Keratinocyte (primary cell): Measurements from ENCODE around the gene RBP2. TPM values are rescaled to one million over a fixed set of nuclear protein-coding genes. Genes with fewer than 3 reads are reported as not detected.

Experiments
- DNase-seq: peaks from one replicate; pipeline ENCODE4 v3.0.0-alpha.2; 2011; ENCODE audit warnings: low read depth, missing footprints, low spot score
- FAIRE-seq: peaks from 2 replicates; lab custom pipeline; 2011; peaks lifted over from hg19 to GRCh38; lab: Jason Lieb, UNC
- H2AFZ ChIP-seq: 2 replicates; pipeline ENCODE4 v1.6.0; 2012; ENCODE audit warnings: low read length, control low read depth, inconsistent platforms; ENCODE audit not compliant: control insufficient read depth
- H3K27ac ChIP-seq: 2 replicates; pipeline ENCODE4 v1.5.1; 2011; ENCODE audit warnings: low read length; ENCODE audit not compliant: control insufficient read depth, insufficient read depth
- H3K27me3 ChIP-seq: 3 replicates; pipeline ENCODE4 v1.6.0; 2011; ENCODE audit warnings: low read length; ENCODE audit not compliant: control insufficient read depth, insufficient read depth; ENCODE audit errors: extremely low read depth
- H3K36me3 ChIP-seq, 2 experiments: 2 replicates in 1 of 2; 3 replicates in 1 of 2; pipeline ENCODE4 v1.5.1; 2011; ENCODE audit warnings: low read length in 2 of 2, mild to moderate bottlenecking in 1 of 2; ENCODE audit not compliant: control insufficient read depth in 2 of 2, insufficient read depth in 2 of 2; ENCODE audit errors: extremely low read depth in 1 of 2
- H3K4me1 ChIP-seq: 3 replicates; pipeline ENCODE4 v1.5.1; 2011; ENCODE audit warnings: low read length; ENCODE audit not compliant: control insufficient read depth, insufficient read depth; ENCODE audit errors: extremely low read depth
- H3K4me2 ChIP-seq: 3 replicates; pipeline ENCODE4 v1.6.0; 2011; ENCODE audit warnings: low read depth, low read length; ENCODE audit not compliant: control insufficient read depth, insufficient read depth; ENCODE audit errors: extremely low read depth
- H3K4me3 ChIP-seq, 3 experiments: fragments of 200-600 bp in 1 of 3; sonication (generic) in 1 of 3; 2 replicates in 2 of 3; 3 replicates in 1 of 3; pipeline ENCODE4 v1.5.1; 2011 to 2016; ENCODE audit warnings: low read length in 3 of 3, mild to moderate bottlenecking in 3 of 3, control low read depth in 2 of 3, inconsistent platforms in 1 of 3, low read depth in 1 of 3, mixed read lengths in 1 of 3, mixed run types in 1 of 3, moderate library complexity in 1 of 3; ENCODE audit not compliant: control insufficient read depth in 2 of 3, insufficient read depth in 2 of 3; ENCODE audit errors: extremely low read depth in 1 of 3
- H3K79me2 ChIP-seq: 2 replicates; pipeline ENCODE4 v1.6.0; 2012; ENCODE audit warnings: low read length; ENCODE audit not compliant: control insufficient read depth, insufficient read depth
- H3K9ac ChIP-seq: 3 replicates; pipeline ENCODE4 v1.6.0; 2011; ENCODE audit warnings: low read length; ENCODE audit not compliant: control insufficient read depth, insufficient read depth; ENCODE audit errors: extremely low read depth
- H3K9me1 ChIP-seq: 3 replicates; pipeline ENCODE4 v1.6.0; 2011; ENCODE audit warnings: low read length; ENCODE audit not compliant: control insufficient read depth, insufficient read depth; ENCODE audit errors: extremely low read depth
- H3K9me3 ChIP-seq: 2 replicates; pipeline ENCODE4 v1.5.1; 2012; ENCODE audit warnings: low read depth, low read length; ENCODE audit not compliant: control insufficient read depth
- H4K20me1 ChIP-seq: 3 replicates; pipeline ENCODE4 v1.6.0; 2011; ENCODE audit warnings: low read length; ENCODE audit not compliant: control insufficient read depth, insufficient read depth; ENCODE audit errors: extremely low read depth
- EZH2 ChIP-seq: IDR thresholded peaks from one replicate; pipeline ENCODE4 v1.6.1; 2012; ENCODE audit warnings: inconsistent platforms, mild to moderate bottlenecking, low read length, moderate library complexity
- dilution Hi-C: fragments of 300-500 bp; cut with MboI; formaldehyde crosslinking; loops from one replicate; pipeline ENCODE4 v1.7.0; 2020; ENCODE audit warnings: low sequenced_read_pairs; ENCODE audit not compliant: extremely low pct_ligation_motif_present
- polyA plus RNA-seq, 5 experiments: library from polyadenylated mRNA; depleted of rRNA in 3 of 5; stranded (reverse) in 3 of 5; stranded (forward) in 1 of 5; unstranded in 1 of 5; fragments of >200 nt; gene quantifications; 1 replicate in 1 of 5; 2 replicates in 3 of 5; 3 replicates in 1 of 5; pipeline versions ENCODE4 v1.2.1 to v1.2.3, GENCODE V29; 2011 to 2012; ENCODE audit warnings: missing spikeins in 2 of 5, low read depth in 1 of 5, low replicate concordance in 1 of 5
- TF ChIP-seq, protein P1 (sequence below), 3 experiments: IDR thresholded peaks in 1 of 3; conservative IDR thresholded peaks in 1 of 3; optimal IDR thresholded peaks in 1 of 3; 2 replicates in 2 of 3; 3 replicates in 1 of 3; pipeline versions ENCODE3 to v1.5.1; 2011; ENCODE audit warnings: low read length in 3 of 3, mild to moderate bottlenecking in 3 of 3, moderate library complexity in 2 of 3, control low read depth in 1 of 3, inconsistent platforms in 1 of 3; ENCODE audit not compliant: insufficient read depth in 2 of 3; ENCODE audit errors: extremely low read depth in 1 of 3

The RBP2 gene
- polyA plus RNA-seq, 1 donor (not counting 4 experiments of a cell fraction or from before 2014, with no cell fraction given) = not detected

DNA sequence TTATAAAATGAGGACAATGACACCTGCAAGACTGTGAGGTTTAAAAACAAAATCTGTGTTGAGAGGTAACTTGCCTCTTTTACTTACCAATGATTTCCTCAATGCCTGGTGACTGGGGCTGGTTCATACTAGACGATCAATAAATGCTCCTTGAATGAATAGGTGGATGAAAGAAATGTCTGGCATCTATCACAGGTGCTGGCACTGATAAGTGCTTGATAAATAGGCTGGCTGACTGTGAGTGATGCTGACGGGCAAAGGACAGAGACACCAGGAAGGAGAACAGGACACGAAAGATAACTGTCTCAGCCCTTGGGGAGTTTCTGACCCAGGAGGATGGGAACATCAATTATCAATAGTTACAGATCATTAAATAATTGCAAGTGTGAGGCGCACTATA lies 31.9 kb downstream of the RBP2 start:
- DNase-seq (no peak), FAIRE-seq (no peak)
- H3K27me3 ChIP-seq = no peaks in the 10 kb centered on the region
- no peaks in the 10 kb centered on the region for H3K36me3 ChIP-seq
- H3K4me2 ChIP-seq = no peak overlapping the region
- H3K4me1 ChIP-seq = no peaks in the 10 kb centered on the region
- no peak overlapping the region for H3K9ac ChIP-seq
- TF ChIP-seq, protein P1, sequence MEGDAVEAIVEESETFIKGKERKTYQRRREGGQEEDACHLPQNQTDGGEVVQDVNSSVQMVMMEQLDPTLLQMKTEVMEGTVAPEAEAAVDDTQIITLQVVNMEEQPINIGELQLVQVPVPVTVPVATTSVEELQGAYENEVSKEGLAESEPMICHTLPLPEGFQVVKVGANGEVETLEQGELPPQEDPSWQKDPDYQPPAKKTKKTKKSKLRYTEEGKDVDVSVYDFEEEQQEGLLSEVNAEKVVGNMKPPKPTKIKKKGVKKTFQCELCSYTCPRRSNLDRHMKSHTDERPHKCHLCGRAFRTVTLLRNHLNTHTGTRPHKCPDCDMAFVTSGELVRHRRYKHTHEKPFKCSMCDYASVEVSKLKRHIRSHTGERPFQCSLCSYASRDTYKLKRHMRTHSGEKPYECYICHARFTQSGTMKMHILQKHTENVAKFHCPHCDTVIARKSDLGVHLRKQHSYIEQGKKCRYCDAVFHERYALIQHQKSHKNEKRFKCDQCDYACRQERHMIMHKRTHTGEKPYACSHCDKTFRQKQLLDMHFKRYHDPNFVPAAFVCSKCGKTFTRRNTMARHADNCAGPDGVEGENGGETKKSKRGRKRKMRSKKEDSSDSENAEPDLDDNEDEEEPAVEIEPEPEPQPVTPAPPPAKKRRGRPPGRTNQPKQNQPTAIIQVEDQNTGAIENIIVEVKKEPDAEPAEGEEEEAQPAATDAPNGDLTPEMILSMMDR (optimal IDR thresholded peaks at IDR 0.05 in 1 of 3, IDR thresholded peaks at IDR 0.05 in 1 of 3, conservative IDR thresholded peaks at IDR 0.05 in 1 of 3; ENCODE audit: extremely low read depth in 1 of 3, insufficient read depth in 2 of 3, low read length in 3 of 3) = no peak
- no peak for TF ChIP-seq EZH2
- no peak overlapping the region for H2AFZ ChIP-seq
- no peaks in the 10 kb centered on the region for H4K20me1 ChIP-seq
- no peak overlapping the region for H3K27ac ChIP-seq
- H3K9me1 ChIP-seq = no peaks in the 10 kb centered on the region
- H3K4me3 ChIP-seq = no peak overlapping the region
- dilution Hi-C loops = no loop called here
- no peaks in the 10 kb centered on the region for H3K79me2 ChIP-seq
- H3K9me3 ChIP-seq = no peaks in the 10 kb centered on the region

DNA sequence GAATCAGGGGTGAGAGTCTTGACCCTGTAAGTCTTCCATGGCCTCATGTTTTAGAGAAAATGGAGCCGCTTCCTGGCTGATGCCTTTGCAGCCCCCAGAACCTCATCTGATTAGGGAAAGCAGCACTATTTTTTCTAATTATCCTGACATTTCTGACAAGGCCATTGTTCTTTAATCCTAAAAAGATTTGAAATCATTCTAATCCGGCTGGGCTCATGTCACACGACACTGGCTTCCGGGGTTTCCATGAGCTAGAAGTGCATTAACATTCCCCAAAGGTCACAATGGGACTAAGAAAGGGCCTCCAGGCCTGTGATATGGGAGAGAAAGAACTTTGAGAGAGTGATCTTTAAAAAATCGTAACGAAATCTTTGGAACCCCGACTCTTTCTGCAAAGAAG lies 33.1 kb downstream of the RBP2 start:
- DNase-seq (no peak), FAIRE-seq (no peak)
- Histone ChIP-seq H3K27me3 (no peaks in the 10 kb centered on the region), H3K4me1 (no peaks in the 10 kb centered on the region), H3K9ac (no peak overlapping the region), H3K4me2 (no peak overlapping the region), H3K9me1 (no peaks in the 10 kb centered on the region), H4K20me1 (no peaks in the 10 kb centered on the region), H2AFZ (no peak overlapping the region), H3K27ac (no peak overlapping the region), H3K4me3 (no peak overlapping the region), H3K79me2 (no peaks in the 10 kb centered on the region), H3K9me3 (no peaks in the 10 kb centered on the region), H3K36me3 (no peaks in the 10 kb centered on the region)
- dilution Hi-C loops = no loop called here
- TF ChIP-seq, protein P1 (optimal IDR thresholded peaks at IDR 0.05 in 1 of 3, IDR thresholded peaks at IDR 0.05 in 1 of 3, conservative IDR thresholded peaks at IDR 0.05 in 1 of 3; ENCODE audit: extremely low read depth in 1 of 3, insufficient read depth in 2 of 3, low read length in 3 of 3) = no peak
